ENCODE measurements around the gene FAM120B. TPM values are rescaled to one million over a fixed set of nuclear protein-coding genes. Genes with fewer than 3 reads are reported as not detected.

FAM120B gene
- total and polyA plus RNA-seq, 3 donors from 2014 or later, result 33.8 to 62.2 (median 40.6) TPM

DNA sequence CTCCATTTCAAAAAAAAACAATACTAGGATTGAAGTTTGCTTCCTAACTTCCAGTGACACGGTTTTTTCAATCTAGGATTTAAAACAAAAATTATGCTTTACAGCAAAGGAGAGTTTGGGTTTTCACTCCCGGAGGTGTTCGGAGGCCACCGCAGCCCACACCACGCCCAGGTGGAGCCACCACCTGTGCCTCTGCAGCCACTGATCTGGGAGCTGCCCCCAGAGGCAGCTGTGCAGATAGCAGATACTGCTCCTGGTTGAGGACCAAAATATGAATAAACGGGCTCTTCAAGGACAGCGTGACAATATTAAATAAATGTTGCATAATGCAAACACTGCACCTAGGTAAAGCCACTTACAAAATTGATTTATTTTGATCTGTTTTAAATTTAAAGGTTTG, 45.9 kb upstream of the FAM120B start:
- Histone ChIP-seq H3K4me3 (no peak overlapping the region), H3K9me3 (no peaks in the 10 kb centered on the region), H3K4me1 (peaks cover under 1% of the 10 kb centered on the region), H3K36me3 (ENCODE audit: low read depth, missing control alignments) (no peaks in the 10 kb centered on the region), H3K27ac (no peak overlapping the region), H3K27me3 (no peaks in the 10 kb centered on the region)
- 63 to 79% methylated on average over 7 of the region's 7 CpGs for WGBS, 2 donors
- TF ChIP-seq, protein P1, sequence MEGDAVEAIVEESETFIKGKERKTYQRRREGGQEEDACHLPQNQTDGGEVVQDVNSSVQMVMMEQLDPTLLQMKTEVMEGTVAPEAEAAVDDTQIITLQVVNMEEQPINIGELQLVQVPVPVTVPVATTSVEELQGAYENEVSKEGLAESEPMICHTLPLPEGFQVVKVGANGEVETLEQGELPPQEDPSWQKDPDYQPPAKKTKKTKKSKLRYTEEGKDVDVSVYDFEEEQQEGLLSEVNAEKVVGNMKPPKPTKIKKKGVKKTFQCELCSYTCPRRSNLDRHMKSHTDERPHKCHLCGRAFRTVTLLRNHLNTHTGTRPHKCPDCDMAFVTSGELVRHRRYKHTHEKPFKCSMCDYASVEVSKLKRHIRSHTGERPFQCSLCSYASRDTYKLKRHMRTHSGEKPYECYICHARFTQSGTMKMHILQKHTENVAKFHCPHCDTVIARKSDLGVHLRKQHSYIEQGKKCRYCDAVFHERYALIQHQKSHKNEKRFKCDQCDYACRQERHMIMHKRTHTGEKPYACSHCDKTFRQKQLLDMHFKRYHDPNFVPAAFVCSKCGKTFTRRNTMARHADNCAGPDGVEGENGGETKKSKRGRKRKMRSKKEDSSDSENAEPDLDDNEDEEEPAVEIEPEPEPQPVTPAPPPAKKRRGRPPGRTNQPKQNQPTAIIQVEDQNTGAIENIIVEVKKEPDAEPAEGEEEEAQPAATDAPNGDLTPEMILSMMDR (IDR thresholded peaks at IDR 0.05), result no peak
- no peak for TF ChIP-seq POLR2A (IDR thresholded peaks at IDR 0.05)
- DNase-seq, result no peak
- intact Hi-C loops (cut with DNase I; ENCODE audit: low total_unique reads), result no loop called here

DNA sequence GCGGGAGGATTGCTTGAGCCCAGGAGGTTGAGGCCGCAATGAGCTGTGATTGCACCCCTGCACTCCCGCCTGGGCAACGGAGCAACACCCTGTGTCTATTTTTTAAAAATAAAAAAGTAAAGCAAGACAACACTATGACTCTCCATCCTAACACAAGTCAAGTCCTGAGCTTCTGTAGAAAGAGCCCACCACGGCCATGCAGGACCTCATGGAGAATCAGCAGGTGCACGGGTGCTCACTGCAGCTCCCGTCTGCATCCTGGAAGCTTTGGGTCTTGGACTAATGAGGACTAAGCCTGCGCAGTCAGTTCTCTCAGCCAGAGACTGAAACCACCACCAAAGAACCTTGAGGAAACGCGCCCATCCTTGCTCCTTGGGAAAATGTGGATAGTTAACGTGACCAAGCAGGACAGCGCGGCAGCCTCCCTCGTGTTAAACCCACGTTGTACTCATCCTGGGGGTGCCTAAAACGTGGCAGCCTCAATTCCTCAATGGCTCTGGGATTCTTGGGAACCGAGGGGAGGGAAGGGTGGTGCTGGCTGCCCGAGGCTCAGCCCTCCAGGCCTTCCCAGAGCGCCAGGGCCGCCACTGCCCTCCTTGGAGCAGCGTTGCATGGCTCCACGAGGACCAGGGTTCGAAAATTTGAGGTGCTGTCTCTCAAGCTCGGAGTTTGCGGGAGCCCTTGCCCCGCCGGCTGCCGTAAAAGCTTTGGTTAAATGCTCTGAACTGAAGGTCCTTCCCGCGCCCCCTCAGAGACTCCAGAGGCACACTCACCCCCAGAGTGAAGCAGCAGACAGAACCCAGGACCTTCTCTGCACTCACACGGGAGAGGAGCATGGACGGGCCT, 44.7 kb upstream of the FAM120B start:
- Histone ChIP-seq H3K36me3 (ENCODE audit: low read depth, missing control alignments) (no peaks in the 10 kb centered on the region), H3K27me3 (no peaks in the 10 kb centered on the region), H3K4me3 (peak overlapping the region in 1 of 2 donors; percentile 12), H3K4me1 (peaks cover 7% of the 10 kb centered on the region), H3K9me3 (no peaks in the 10 kb centered on the region), H3K27ac (no peak overlapping the region)
- no peak for DNase-seq
- TF ChIP-seq, protein P1 (IDR thresholded peaks at IDR 0.05), result no peak
- TF ChIP-seq POLR2A (IDR thresholded peaks at IDR 0.05), result no peak
- intact Hi-C loops (cut with DNase I; ENCODE audit: low total_unique reads), result no loop called here
- 70 to 72% methylated on average over 24 to 32 of the region's 32 CpGs for WGBS, 2 donors

DNA sequence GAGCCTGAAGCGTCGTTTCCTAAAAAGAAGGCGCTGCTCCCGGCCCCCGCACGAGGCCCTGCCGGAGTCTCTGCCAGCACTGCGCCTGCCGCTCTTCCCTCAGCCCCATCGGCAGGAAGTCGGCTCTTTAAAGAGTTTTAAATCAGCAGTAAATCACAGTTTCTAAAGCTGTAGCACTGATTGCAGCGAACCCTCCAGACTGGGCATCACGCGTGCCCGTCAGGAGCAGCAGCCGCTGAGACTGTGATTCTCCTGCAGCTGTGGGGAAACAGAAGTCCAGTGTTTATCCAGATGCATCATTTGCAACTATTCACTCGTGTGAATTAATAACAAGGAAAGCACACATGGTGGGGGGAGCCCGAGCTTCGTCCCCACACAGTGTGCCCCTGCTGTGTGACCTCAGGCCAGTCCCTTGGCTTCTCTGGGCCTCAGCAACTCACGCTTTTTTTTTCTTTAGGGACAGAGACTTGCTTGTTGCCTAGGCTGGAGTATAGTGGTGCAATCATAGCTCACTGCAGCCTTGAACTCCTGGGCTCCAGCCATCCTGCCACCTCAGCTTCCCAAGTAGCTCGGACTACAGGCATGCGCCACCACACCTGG, 44.0 kb upstream of the FAM120B start:
- H3K27ac ChIP-seq, result no peak overlapping the region
- WGBS, 2 donors, result 60 to 61% methylated on average over 12 to 22 of the region's 22 CpGs
- intact Hi-C loops (cut with DNase I; ENCODE audit: low total_unique reads), result no loop called here
- H3K4me3 ChIP-seq, result peak overlapping the region in 1 of 2 donors; percentile 12
- H3K36me3 ChIP-seq (ENCODE audit: low read depth, missing control alignments), result no peaks in the 10 kb centered on the region
- no peaks in the 10 kb centered on the region for H3K9me3 ChIP-seq
- no peak for DNase-seq
- peaks cover 7% of the 10 kb centered on the region for H3K4me1 ChIP-seq
- no peaks in the 10 kb centered on the region for H3K27me3 ChIP-seq
- TF ChIP-seq POLR2A (IDR thresholded peaks at IDR 0.05), result no peak
- TF ChIP-seq, protein P1 (IDR thresholded peaks at IDR 0.05), result no peak

DNA sequence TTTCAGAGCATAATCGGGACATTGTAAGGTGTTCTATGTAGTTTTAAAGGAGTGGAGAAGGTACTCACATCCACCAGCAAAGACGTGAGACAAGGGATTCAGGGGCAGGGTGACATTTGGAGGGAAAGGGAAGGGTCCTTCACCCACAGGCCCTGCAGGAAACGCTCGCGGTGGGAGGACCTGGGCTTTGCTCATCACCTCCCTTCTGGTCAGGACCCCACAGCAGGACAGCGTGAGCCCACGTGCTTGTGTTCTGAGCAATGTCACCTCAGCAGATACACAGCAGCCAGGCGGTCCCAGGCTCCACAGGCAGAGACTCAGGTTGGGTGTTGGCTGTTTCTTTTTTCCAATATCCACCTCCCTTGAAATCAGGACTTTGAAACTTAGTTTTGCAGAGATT, 43.1 kb upstream of the FAM120B start:
- no peaks in the 10 kb centered on the region for H3K9me3 ChIP-seq
- peaks cover 7% of the 10 kb centered on the region for H3K4me1 ChIP-seq
- no peak overlapping the region for H3K27ac ChIP-seq
- no peaks in the 10 kb centered on the region for H3K27me3 ChIP-seq
- no peak for DNase-seq
- WGBS, 2 donors, result 85 to 94% methylated on average over 8 of the region's 8 CpGs
- intact Hi-C loops (cut with DNase I; ENCODE audit: low total_unique reads), result no loop called here
- no peak overlapping the region for H3K4me3 ChIP-seq
- H3K36me3 ChIP-seq (ENCODE audit: low read depth, missing control alignments), result no peaks in the 10 kb centered on the region
- TF ChIP-seq, protein P1 (IDR thresholded peaks at IDR 0.05), result no peak
